Transverse colon (tissue), 4 donors: ENCODE data around the gene WSB2.

ENCODE experiments used
- EP300 ChIP-seq: sonication (generic); formaldehyde crosslinking; IDR thresholded peaks from one replicate; pipeline ENCODE4 v1.6.1; 2017; ENCODE audit warnings: antibody characterized with exemption, low read depth
- POLR2A ChIP-seq: fragments of 450-650 bp; IDR thresholded peaks from one replicate; pipeline ENCODE4 v1.6.1; 2016; ENCODE audit warnings: antibody characterized with exemption, mild to moderate bottlenecking, moderate library complexity
- POLR2AphosphoS5 ChIP-seq, 3 donors: sonication (generic); formaldehyde crosslinking; IDR thresholded peaks; one replicate each; pipeline ENCODE4 v1.6.1; 2016; ENCODE audit warnings: antibody characterized with exemption in 3 of 3
- TF ChIP-seq, protein P1 (sequence below), 5 experiments: fragments of 200-600 bp in 3 of 5; fragments of 450-650 bp in 2 of 5; sonication (generic) in 3 of 5; IDR thresholded peaks; 1 replicate in 2 of 5; 2 replicates in 3 of 5; pipeline ENCODE4 v1.5.1; 2016 to 2017; ENCODE audit warnings: antibody characterized with exemption in 5 of 5, inconsistent platforms in 3 of 5, mild to moderate bottlenecking in 2 of 5, moderate library complexity in 1 of 5

DNA sequence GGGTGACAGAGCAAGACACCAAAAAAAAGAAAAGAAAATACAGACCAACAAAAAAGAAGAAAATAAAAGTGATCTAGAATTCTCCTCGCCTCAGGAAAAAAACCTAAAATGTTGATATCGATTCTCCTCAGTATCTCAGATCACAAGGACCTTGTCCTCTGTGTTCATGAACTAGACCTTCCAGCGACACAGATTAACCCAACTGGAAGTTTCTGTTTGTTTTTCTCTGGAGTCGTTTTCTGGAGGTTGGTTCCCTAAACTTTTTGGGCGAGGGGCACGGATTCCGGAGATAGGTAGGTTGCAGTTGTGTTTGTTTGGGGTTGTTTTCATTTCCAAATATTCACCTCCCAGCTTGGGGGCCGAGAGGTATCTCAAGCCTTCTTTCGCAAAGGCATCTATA, 45.0 kb downstream of the WSB2 start:
- TF ChIP-seq POLR2A (no peak), POLR2AphosphoS5 (IDR thresholded peaks at IDR 0.05) (no peak), EP300 (no peak)
- TF ChIP-seq, protein P1, sequence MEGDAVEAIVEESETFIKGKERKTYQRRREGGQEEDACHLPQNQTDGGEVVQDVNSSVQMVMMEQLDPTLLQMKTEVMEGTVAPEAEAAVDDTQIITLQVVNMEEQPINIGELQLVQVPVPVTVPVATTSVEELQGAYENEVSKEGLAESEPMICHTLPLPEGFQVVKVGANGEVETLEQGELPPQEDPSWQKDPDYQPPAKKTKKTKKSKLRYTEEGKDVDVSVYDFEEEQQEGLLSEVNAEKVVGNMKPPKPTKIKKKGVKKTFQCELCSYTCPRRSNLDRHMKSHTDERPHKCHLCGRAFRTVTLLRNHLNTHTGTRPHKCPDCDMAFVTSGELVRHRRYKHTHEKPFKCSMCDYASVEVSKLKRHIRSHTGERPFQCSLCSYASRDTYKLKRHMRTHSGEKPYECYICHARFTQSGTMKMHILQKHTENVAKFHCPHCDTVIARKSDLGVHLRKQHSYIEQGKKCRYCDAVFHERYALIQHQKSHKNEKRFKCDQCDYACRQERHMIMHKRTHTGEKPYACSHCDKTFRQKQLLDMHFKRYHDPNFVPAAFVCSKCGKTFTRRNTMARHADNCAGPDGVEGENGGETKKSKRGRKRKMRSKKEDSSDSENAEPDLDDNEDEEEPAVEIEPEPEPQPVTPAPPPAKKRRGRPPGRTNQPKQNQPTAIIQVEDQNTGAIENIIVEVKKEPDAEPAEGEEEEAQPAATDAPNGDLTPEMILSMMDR (IDR thresholded peaks at IDR 0.05) = no peak
